H7 (cell line): ENCODE measurements around the gene NIM1K. TPM values are rescaled to one million over a fixed set of nuclear protein-coding genes. Genes with fewer than 3 reads are reported as not detected.
"Not testable (repeated sequence)": the region's sequence is repeated elsewhere in the genome, so short reads cannot be mapped to it uniquely, and the experiment has no call there.

Experiments
- DNase-seq: peaks from one replicate; pipeline ENCODE4 v3.0.0; 2012
- H3K27me3 ChIP-seq: 2 replicates; pipeline ENCODE4 v1.6.0; 2011; ENCODE audit warnings: mild to moderate bottlenecking, low read length; ENCODE audit not compliant: control insufficient read depth, insufficient read depth
- H3K36me3 ChIP-seq: replicated peaks from 2 replicates; pipeline ENCODE4 v1.5.1; 2011; ENCODE audit warnings: low read length; ENCODE audit not compliant: control insufficient read depth, insufficient read depth
- H3K4me3 ChIP-seq: 2 replicates; pipeline ENCODE4 v1.5.1; 2011; ENCODE audit warnings: low read depth, mild to moderate bottlenecking, control low read depth, low read length, moderate library complexity; ENCODE audit not compliant: insufficient read depth
- total RNA-seq: library from RNA; depleted of rRNA; stranded (reverse); fragments of >200 nt; shearing (Covaris generic); gene quantifications from 2 replicates; pipeline ENCODE4 v1.2.3, GENCODE V29; 2014

NIM1K gene
- total RNA-seq, 1 experiment from 2014 or later: not detected

DNA sequence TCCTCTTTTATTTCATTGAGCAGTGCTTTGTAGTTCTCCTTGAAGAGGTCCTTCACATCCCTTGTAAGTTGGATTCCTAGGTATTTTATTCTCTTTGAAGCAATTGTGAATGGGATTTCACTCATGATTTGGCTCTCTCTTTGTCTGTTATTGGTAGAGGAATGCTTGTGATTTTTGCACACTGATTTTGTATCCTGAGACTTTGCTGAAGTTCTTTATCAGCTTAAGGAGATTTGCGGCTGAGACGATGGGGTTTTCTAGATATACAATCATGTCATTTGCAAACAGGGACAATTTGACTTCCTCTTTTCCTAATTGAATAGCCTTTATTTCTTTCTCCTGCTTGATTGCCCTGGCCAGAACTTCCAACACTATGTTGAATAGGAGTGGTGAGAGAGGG is 70.2 kb downstream of the NIM1K start:
- not testable (repeated sequence) for H3K27me3 ChIP-seq, H3K36me3 ChIP-seq, DNase-seq, H3K4me3 ChIP-seq

DNA sequence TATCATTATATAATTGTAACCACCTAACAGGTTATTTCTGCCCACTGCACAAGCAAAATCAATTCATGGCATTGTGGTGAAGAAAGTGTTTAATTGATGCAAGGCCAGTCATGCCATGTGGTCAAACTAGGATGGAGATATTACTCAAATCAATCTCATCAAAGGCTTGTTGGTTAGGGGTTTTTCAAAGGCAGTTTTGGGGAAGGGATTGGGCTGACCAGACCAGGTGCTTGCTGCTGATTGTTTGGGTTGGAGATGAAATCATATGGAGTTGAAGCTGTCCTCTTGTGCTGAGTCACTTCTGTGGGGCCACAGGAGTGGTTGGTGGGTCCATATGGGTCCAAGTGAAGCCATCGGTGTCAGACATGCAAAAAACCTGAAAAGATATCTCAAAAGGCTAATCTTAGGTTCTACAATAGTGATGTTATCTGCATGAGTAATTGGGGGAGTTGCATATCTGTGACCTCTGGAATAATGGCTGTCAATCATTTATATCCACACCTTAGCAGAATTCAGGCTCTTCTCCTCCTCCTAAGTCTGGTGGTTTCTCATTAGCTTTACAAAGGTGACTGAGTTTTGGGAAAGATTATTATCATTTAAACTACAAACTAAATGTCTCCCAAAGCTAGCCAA is 76.3 kb downstream of the NIM1K start:
- no peaks in the 10 kb centered on the region for H3K36me3 ChIP-seq
- DNase-seq: no peak
- H3K4me3 ChIP-seq: no peak overlapping the region
- no peaks in the 10 kb centered on the region for H3K27me3 ChIP-seq

DNA sequence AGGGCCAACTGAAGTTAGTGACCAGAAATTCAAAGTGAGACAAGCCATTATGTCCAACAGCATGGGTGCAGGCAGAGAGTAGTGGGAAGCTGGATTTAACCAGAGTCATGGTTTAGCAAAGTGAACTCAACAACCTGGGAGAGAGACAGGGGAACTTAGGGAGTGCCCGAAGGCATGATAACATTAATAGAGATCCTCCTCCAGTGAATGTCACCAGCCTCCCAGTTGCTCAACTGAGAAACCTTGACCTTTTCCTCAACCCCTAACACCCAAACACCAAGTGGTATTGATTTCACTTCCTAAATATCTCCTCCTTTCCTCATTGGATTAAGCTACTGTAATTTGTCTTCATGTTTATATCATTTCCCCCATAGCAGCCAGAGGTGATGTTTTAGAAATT is 78.6 kb downstream of the NIM1K start:
- no peaks in the 10 kb centered on the region for H3K27me3 ChIP-seq
- no peak for DNase-seq
- H3K36me3 ChIP-seq: no peaks in the 10 kb centered on the region
- H3K4me3 ChIP-seq: no peak overlapping the region

DNA sequence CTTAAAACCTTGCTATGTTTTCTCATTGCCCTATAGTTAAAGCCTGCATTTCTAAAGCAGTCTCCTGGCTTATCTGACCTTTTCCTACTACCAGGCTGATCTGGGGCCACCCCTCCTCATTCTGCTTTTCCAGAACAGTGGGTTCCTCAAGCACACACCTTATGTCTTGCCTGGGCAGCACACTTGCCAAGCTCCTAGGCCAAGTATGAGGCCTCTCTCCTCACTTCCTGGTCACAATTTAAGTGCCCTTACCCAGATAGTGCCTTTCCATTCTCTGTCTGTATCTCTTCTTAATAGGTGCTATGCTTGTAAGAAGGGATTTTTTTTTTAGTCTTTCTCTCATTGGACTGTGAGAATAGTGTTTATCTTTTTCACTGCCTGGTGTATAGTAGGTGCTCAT is 81.5 kb downstream of the NIM1K start:
- Histone ChIP-seq H3K4me3 (no peak overlapping the region), H3K36me3 (no peaks in the 10 kb centered on the region), H3K27me3 (no peaks in the 10 kb centered on the region)
- no peak for DNase-seq

DNA sequence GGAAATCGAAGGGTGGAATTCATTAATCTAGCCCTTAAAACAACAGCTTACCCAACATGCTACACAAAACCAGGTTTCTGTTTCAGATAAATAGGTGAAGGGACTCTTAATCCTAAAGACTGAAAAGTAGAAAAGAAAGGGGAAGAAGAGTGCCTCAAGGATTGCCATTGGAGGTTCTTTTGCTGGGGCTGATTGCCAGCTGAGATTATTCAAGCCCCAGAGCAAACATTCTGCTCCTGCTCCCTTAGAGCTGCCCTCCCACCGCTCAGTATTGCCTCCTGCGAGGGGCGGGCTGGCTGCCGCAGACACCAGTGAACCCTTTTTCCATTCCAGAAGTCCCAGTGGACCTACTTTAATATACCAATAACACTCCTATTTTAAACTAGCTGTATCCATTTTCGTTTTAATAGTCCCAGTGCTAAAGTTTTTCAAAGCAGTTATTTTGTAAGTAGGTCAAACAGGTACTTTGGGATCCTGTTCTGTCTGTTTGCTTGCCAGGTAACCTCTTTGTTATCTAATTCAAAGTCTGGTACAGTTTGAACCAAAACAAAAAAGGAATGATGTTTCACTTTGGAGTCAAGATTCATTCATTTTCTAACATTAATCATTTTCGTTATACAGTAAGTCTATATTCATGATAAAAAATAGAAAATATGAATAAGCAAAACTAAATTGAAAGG is 82.5 kb downstream of the NIM1K start:
- no peaks in the 10 kb centered on the region for H3K36me3 ChIP-seq
- DNase-seq: peak; percentile 20
- H3K27me3 ChIP-seq: no peaks in the 10 kb centered on the region
- H3K4me3 ChIP-seq: no peak overlapping the region

DNA sequence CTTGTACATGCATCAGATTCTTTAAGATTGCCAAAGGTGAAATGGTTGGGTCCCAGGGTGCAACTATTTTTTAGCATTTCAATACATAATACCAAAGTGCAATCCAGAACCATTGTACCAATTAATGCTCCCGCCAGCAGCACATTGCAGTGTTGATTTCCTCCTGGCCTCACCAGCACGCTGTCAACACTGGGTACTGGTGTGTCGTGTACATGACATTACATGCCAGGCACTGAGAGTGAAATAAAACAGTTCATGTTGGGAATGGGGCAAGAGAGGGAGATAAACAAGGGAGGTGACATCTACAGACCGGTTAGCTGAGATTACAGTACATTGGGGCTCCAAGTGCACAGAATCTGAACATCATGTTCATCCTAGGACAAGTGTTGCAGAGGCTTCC is 83.4 kb downstream of the NIM1K start:
- DNase-seq: no peak
- H3K4me3 ChIP-seq: no peak overlapping the region
- no peaks in the 10 kb centered on the region for H3K27me3 ChIP-seq
- H3K36me3 ChIP-seq: no peaks in the 10 kb centered on the region

DNA sequence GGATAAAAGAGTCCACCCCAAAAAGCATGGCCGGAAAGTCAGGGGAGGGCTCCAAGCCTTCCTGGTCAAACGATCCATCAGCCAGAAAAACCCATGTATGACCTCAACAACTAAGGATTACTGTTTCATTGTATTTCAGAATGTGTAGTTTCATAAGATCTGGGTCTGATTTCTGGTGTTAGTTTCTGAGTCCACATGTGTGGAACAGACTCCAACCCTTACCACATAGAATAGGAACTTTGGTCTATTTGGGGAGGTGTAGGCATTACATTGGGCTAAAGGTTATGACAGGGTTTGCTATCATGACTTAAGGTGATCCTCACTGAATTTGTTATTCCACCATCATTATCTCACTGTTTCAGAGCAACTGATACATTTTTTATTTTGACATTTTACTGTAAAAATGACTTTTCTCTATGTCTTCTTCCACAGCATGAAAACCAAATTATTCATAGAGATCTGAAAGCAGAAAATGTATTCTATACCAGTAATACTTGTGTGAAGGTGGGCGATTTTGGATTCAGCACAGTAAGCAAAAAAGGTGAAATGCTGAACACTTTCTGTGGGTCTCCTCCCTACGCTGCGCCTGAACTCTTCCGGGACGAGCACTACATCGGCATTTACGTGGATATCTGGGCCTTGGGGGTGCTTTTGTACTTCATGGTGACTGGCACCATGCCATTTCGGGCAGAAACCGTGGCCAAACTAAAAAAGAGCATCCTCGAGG is 87.7 kb downstream of the NIM1K start:
- H3K36me3 ChIP-seq: no peaks in the 10 kb centered on the region
- DNase-seq: no peak
- no peaks in the 10 kb centered on the region for H3K27me3 ChIP-seq
- H3K4me3 ChIP-seq: no peak overlapping the region

DNA sequence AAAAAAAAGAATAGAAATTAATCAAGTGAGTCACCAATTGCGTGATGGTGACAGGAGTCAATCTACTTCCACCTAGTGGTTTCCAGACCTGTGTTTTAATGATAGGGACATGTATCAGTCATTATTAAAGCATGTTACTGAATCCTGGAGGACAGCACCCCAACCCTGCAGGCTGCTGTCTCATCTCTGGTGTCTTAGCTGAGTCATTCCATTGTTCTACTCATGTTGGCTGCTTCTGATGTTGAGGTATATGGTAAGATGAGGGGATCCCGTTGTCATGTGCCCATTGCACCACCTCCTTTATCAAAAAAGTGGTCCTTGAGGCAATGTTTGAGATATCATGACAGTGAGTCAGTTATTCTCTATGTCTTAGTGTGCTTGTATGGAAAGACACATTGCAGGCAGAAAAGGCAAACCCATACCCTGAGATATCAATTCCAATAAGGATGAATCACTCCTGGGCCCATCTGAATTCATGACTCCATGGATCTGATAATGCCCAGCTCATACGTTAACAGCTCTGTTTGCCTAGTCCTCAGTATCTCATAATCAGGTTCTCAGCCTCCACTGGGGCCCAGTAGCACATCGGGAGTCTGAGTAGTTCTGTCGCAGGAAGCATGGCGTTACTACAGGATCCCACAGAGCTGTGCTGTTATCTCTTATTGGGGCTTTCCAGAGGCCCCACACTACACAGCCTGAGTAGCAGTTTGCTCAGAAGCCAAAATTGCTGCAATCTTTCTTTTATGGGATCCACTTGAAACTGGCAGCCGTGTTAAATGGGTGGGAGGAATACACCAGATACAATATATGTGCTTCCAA is 90.0 kb downstream of the NIM1K start:
- DNase-seq: no peak
- H3K4me3 ChIP-seq: no peak overlapping the region
- peaks cover 3% of the 10 kb centered on the region for H3K36me3 ChIP-seq
- no peaks in the 10 kb centered on the region for H3K27me3 ChIP-seq

DNA sequence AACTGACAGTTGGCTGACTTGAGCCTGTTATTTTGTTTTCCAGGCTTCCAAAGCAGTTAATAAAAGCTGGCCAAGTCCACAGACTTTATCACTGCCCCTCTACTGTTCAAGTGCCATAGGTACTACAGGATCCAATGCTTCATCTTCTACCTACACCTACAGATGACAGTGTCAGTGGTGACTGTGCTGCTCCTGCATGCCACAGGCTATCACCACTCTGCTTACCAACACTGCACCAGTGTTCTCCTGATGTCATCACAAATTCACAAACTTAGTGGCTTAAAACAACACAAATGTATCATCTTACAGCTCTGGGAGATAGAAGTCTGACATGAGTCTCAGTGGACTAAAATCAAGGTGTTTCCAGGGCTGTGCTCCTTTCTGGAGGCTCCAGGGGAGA is 94.6 kb downstream of the NIM1K start:
- DNase-seq: no peak
- peaks cover 14% of the 10 kb centered on the region for H3K36me3 ChIP-seq
- H3K27me3 ChIP-seq: no peaks in the 10 kb centered on the region
- H3K4me3 ChIP-seq: no peak overlapping the region

DNA sequence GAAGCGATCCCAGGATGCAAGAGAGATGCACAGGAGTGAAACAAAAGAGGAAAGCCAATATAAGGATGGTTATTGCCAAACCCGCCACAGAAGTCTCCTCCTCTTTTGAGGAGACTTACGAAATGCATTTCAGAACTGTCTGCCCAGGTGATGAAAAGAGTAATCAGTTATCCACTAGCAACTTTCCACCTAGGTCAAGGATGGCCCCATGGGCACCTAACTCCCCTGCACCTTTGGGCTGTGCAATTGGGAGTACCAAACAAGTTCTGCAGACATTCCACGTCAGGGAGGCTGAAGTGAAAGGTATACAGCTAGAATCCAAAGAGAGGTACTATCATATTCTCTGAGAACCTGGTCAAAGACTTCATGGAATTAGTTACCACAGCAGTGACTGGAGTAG is 95.5 kb downstream of the NIM1K start:
- no peak overlapping the region for H3K4me3 ChIP-seq
- no peaks in the 10 kb centered on the region for H3K27me3 ChIP-seq
- peaks cover 18% of the 10 kb centered on the region for H3K36me3 ChIP-seq
- no peak for DNase-seq

DNA sequence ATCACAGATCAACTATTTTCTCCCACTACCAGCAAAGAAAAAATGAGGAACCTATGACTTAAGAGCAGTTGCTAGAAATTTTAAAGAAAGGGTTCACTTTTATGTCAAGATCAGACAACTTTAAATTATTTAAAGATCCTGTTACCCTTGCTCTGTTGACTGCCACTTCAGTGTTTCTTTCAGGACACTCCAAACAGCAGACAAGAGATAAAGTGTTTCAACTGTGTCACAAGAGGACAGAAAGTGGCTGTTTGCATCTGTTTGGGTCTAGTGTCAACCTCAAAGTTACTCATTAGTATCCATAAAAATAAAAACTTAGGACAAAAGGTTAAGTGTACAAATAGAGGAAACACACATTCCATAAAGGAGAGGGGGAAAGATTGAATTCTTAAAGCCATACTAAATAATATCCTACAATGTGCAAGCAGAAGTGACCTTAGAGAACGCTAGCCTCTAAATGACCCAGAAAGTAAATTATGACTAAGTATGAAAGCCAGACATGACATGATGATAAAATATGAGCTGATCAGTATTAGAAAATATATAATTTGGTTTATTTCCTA is 96.3 kb downstream of the NIM1K start:
- H3K27me3 ChIP-seq: no peaks in the 10 kb centered on the region
- no peak overlapping the region for H3K4me3 ChIP-seq
- peaks cover 25% of the 10 kb centered on the region for H3K36me3 ChIP-seq
- no peak for DNase-seq

DNA sequence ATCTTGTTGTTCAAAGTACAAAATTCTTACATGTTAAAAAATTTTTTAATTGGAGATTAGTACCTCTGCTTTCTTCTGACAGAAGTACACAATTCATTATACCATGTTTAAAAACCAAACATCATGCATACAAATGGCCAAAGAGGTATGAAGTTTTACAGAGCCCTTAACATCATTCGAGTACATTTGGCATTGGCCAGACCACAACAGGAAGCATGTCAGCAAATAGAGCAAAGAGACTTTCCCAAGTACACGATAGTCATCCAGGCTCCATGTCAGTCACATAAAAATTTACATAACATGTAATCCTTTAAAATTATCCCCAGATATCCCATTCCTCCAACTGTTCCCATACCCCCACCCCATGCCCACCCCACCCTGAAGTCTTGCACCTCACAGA is 98.7 kb downstream of the NIM1K start:
- no peaks in the 10 kb centered on the region for H3K27me3 ChIP-seq
- H3K36me3 ChIP-seq: peaks cover 44% of the 10 kb centered on the region
- H3K4me3 ChIP-seq: no peak overlapping the region
- DNase-seq: no peak

DNA sequence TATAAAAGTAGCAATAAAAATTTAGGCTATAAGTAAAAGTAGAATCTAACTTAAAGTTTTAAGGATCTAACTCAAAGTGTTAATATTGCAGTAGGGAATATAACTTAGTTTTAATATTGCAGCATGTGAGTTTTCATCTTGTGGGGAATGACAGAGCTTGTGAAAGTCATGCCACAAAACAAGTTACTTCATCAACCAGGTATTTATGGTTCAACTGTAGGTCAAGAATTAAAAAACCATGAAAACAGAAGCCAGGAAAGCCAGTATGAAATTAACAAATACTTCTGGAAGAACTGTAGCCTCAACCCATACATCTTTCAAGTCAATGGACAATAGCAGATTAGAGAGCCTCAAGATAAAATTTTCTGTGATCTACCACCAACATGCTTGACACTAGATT is 102.2 kb downstream of the NIM1K start:
- no peak for DNase-seq
- peaks cover 50% of the 10 kb centered on the region for H3K36me3 ChIP-seq
- H3K27me3 ChIP-seq: no peaks in the 10 kb centered on the region
- no peak overlapping the region for H3K4me3 ChIP-seq

DNA sequence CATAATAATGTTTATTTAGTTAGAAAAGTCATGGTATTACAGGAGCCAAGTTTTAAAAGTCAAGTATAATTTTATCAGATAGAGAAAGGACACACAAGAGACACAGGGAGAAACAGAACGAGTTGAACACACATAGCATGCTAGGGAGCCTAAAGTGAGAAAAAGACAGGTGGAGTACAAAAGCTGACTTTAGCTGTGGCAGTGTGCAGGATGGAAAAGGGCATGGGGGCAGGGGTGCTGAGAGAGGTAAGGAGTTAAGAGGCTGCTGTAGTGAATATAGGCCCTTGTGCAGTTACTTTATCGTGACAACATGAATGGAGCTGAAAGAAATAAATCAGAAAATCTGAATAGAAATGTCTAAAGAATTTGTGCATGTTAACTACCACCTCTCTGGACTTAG is 103.2 kb downstream of the NIM1K start:
- peaks cover 53% of the 10 kb centered on the region for H3K36me3 ChIP-seq

More for the DNA sequence above, 103.2 kb downstream of the NIM1K start:
- H3K4me3 ChIP-seq: no peak overlapping the region
- H3K27me3 ChIP-seq: no peaks in the 10 kb centered on the region
- DNase-seq: no peak
